Stimulated activated naive CD8-positive, alpha-beta T cell treated with anti-CD3 and anti-CD28 coated beads, Interleukin-15, Interleukin-2, amounts not matched to agents 100 U/mL and 50 U/mL, for 24 hours (primary cell): ENCODE measurements around the gene TMEM87A.

ENCODE experiments used
- ATAC-seq: fragments of 150-1000 bp; cut with Tn5 transposase; one replicate; pipeline ENCODE4 v1.10.0; 2021
- DNase-seq: peaks from one replicate; pipeline ENCODE4 v3.0.0; 2021

Gene TMEM87A

GRCh38 chr15:42165106-42165505, 108.1 kb downstream of the TMEM87A start:
- no peak for ATAC-seq
- no peak for DNase-seq

- DNase-seq = no peak
These were observed 109.2 kb downstream of the TMEM87A start for GRCh38 chr15:42163947-42164550.

GRCh38 chr15:42163291-42163690, 109.9 kb downstream of the TMEM87A start:
- ATAC-seq (no peak), DNase-seq (no peak)

More at GRCh38 chr15:42163947-42164550, 109.2 kb downstream of the TMEM87A start:
- no peak for ATAC-seq
